Lung (tissue), 12 donors: Measurements from ENCODE around the gene PRKACB. TPM values are rescaled to one million over a fixed set of nuclear protein-coding genes. Genes with fewer than 3 reads are reported as not detected.
A peak's percentile ranks its signal among the peaks of the same experiment; 100 is the strongest.
"Not testable (repeated sequence)": the region's sequence is repeated elsewhere in the genome, so short reads cannot be mapped to it uniquely, and the experiment has no call there.

Experiments
- ATAC-seq: fragments of 200-7000 bp; cut with Tn5 transposase; one replicate; pipeline ENCODE4 v1.9.1; 2020; ENCODE audit warnings: moderate number of reproducible peaks; ENCODE audit not compliant: insufficient read depth, low FRiP score
- DNase-seq, 3 donors: peaks; one replicate each; pipeline ENCODE4 v3.0.0-alpha.2; 2013 to 2017
- H3K27ac ChIP-seq, 2 donors: one replicate each; pipeline ENCODE4 v1.5.1; 2013; ENCODE audit warnings: mild to moderate bottlenecking in 2 of 2, moderate library complexity in 2 of 2, control low read depth in 1 of 2, inconsistent platforms in 1 of 2, low read depth in 1 of 2, low read length in 1 of 2
- H3K27me3 ChIP-seq, 3 donors: one replicate each; pipeline ENCODE4 v1.5.1; 2013; ENCODE audit warnings: low read length in 2 of 3; ENCODE audit not compliant: control insufficient read depth in 3 of 3, insufficient read depth in 3 of 3
- H3K36me3 ChIP-seq, 4 donors: one replicate each; pipeline ENCODE4 v1.5.1; 2013; ENCODE audit warnings: low read length in 4 of 4, mild to moderate bottlenecking in 1 of 4, moderate library complexity in 1 of 4; ENCODE audit not compliant: control insufficient read depth in 4 of 4, insufficient read depth in 4 of 4
- H3K4me1 ChIP-seq, 5 donors: one replicate each; pipeline ENCODE4 v1.5.1; 2013; ENCODE audit warnings: low read length in 5 of 5, mild to moderate bottlenecking in 2 of 5, moderate library complexity in 1 of 5; ENCODE audit not compliant: control insufficient read depth in 5 of 5, insufficient read depth in 5 of 5
- H3K4me3 ChIP-seq: one replicate; pipeline ENCODE4 v1.5.1; 2013; ENCODE audit warnings: mild to moderate bottlenecking, control low read depth, moderate library complexity
- H3K9ac ChIP-seq, 2 donors: one replicate each; pipeline ENCODE4 v1.5.1; 2013; ENCODE audit warnings: low read length in 2 of 2, control low read depth in 1 of 2; ENCODE audit not compliant: insufficient read depth in 1 of 2
- H3K9me3 ChIP-seq, 4 donors: one replicate each; pipeline ENCODE4 v1.5.1; 2013; ENCODE audit warnings: low read length in 3 of 4, mild to moderate bottlenecking in 1 of 4, moderate library complexity in 1 of 4; ENCODE audit not compliant: control insufficient read depth in 4 of 4, insufficient read depth in 3 of 4
- CTCF ChIP-seq: IDR thresholded peaks from 2 replicates; pipeline ENCODE4 v1.5.1; 2012; ENCODE audit warnings: mild to moderate bottlenecking; ENCODE audit errors: control extremely low read depth, extremely low read depth
- WGBS, 2 donors: extraction: QIAGEN DNeasy Blood & Tissue Kit; methylation state at CpG; one replicate each; pipeline ENCODE4 v1.1.7; 2013; 5-methylcytosine and 5-hydroxymethylcytosine counted together
- polyA plus RNA-seq, 2 donors: library from polyadenylated mRNA; stranded (reverse); fragments of 200-250 nt; gene quantifications; one replicate each; pipeline ENCODE4 v1.2.1, GENCODE V29; 2013
- total RNA-seq, 2 donors: library from RNA; depleted of rRNA in 1 of 2; stranded (reverse); fragments of >200 nt in 1 of 2; gene quantifications; one replicate each; pipeline ENCODE4 v1.2.1, GENCODE V29; 2014 to 2021
- donor health status: control.
- donor health status: control.
- donor health status: Bipolar disorder and iron deficiency.
- donor health status: healthy.
- donor health status: DM: yes; HTN: yes; CAD: no.

The PRKACB gene
- total and polyA plus RNA-seq, 4 donors: 4.2 to 43.1 (median 11.4) TPM

GRCh38 chr1:84224905-84225304 is 80.8 kb downstream of the PRKACB start:
- WGBS, 2 donors: 95 to 100% methylated on average over 1 of the region's 1 CpG
- no peak for TF ChIP-seq CTCF
- no peak for ATAC-seq

GRCh38 chr1:84225646-84226045 is 81.6 kb downstream of the PRKACB start:
- H3K4me1 ChIP-seq: peaks cover 0 to 6% (median 0%) of the 10 kb centered on the region in 5 donors
- no peak overlapping the region for H3K9ac ChIP-seq
- peaks cover 0 to 3% (median 0%) of the 10 kb centered on the region in 4 donors for H3K36me3 ChIP-seq
- H3K9me3 ChIP-seq: peaks cover 2 to 5% (median 3%) of the 10 kb centered on the region in 4 donors
- 37 to 77% methylated on average over 1 of the region's 1 CpG for WGBS, 2 donors
- no peak for TF ChIP-seq CTCF
- DNase-seq (peak in 2 of 3 donors; percentile 5 to 27), ATAC-seq (no peak)
- no peak overlapping the region for H3K27ac ChIP-seq
- H3K4me3 ChIP-seq: no peak overlapping the region
- no peaks in the 10 kb centered on the region for H3K27me3 ChIP-seq

More at GRCh38 chr1:84224905-84225304, 80.8 kb downstream of the PRKACB start:
- peaks cover 2 to 5% (median 3%) of the 10 kb centered on the region in 4 donors for H3K9me3 ChIP-seq
- no peak overlapping the region for H3K4me3 ChIP-seq
- no peak overlapping the region for H3K9ac ChIP-seq
- no peak overlapping the region for H3K27ac ChIP-seq
- peaks cover 0 to 3% (median 0%) of the 10 kb centered on the region in 4 donors for H3K36me3 ChIP-seq
- H3K4me1 ChIP-seq: peaks cover 0 to 6% (median 0%) of the 10 kb centered on the region in 5 donors
- no peak for DNase-seq
- H3K27me3 ChIP-seq: no peaks in the 10 kb centered on the region

GRCh38 chr1:84232676-84233075 is 88.6 kb downstream of the PRKACB start:
- not testable (repeated sequence) for H3K4me1 ChIP-seq, DNase-seq, H3K36me3 ChIP-seq, H3K9me3 ChIP-seq, ATAC-seq, H3K27ac ChIP-seq, H3K9ac ChIP-seq, H3K27me3 ChIP-seq, H3K4me3 ChIP-seq
- 95 to 100% methylated on average over 3 of the region's 3 CpGs for WGBS, 2 donors

GRCh38 chr1:84236256-84236655 is 92.2 kb downstream of the PRKACB start:
- ATAC-seq: no peak
- DNase-seq: no peak
- Histone ChIP-seq H3K9ac (no peak overlapping the region), H3K4me1 (no peaks in the 10 kb centered on the region), H3K9me3 (peaks cover 0 to 3% (median 2%) of the 10 kb centered on the region in 4 donors), H3K27me3 (no peaks in the 10 kb centered on the region), H3K4me3 (no peak overlapping the region), H3K36me3 (peaks cover 2 to 14% (median 9%) of the 10 kb centered on the region in 4 donors), H3K27ac (no peak overlapping the region)
- TF ChIP-seq CTCF: no peak
- WGBS, 2 donors: 53 to 72% methylated on average over 2 of the region's 2 CpGs
